AG09309 (cell line): ENCODE results near the gene SCRG1.

ENCODE experiments used
- DNase-seq: peaks from one replicate; pipeline ENCODE4 v3.0.0-alpha.2; 2010; ENCODE audit warnings: low read depth
- H3K4me3 ChIP-seq: 2 replicates; pipeline ENCODE4 v1.5.1; 2011; ENCODE audit warnings: mild to moderate bottlenecking, low read depth, low read length, moderate library complexity; ENCODE audit not compliant: control insufficient read depth
- CTCF ChIP-seq: IDR thresholded peaks from 2 replicates; pipeline ENCODE4 v1.5.1; 2011; ENCODE audit warnings: mild to moderate bottlenecking, low read depth, low read length, inconsistent platforms; ENCODE audit not compliant: insufficient read depth, control insufficient read depth; ENCODE audit errors: missing control alignments

SCRG1 gene

DNA sequence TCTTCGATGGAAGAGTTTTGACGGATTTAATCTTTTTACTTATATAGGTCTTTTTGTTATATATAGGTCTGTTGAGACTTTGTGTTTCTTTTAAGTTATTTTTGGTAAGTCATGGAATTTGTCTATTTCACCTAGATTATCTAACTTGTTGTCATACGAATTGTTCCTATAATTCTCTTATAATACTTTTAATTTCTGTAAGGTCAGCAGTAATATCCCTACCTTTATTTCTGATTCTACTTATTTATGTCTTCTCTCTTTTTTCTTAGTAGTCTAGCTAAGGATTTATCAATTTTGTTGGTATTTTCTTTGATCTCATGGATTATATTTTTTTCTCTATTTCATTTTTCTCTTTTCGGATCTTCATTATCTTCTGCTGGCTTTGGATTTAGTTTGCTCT lies 16.6 kb downstream of the SCRG1 start:
- TF ChIP-seq CTCF: no peak
- no peak overlapping the region for H3K4me3 ChIP-seq
- DNase-seq: no peak

GRCh38 chr4:173381610-173382009 lies 17.3 kb downstream of the SCRG1 start:
- H3K4me3 ChIP-seq: no peak overlapping the region
- no peak for DNase-seq
- TF ChIP-seq CTCF: no peak

DNA sequence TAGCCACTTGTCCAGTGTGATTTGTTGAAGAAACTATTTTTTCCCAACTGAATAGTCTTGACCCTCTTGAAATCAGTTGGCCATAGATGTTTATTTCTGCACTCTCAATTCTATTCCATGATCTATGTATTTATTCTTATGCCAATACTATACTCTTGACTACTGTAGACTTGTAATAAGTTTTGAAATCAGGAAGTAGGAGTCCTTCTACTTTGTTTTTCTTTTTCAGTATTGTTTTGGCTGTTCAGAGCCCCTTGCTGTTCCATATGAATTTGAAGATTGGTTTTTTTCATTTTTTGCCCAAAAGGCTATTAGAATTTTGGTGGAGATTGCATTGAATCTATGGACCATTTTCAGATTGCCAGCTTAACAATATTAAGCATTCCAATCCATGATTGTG lies 17.9 kb downstream of the SCRG1 start:
- no peak for DNase-seq
- no peak for TF ChIP-seq CTCF
- H3K4me3 ChIP-seq: no peak overlapping the region

DNA sequence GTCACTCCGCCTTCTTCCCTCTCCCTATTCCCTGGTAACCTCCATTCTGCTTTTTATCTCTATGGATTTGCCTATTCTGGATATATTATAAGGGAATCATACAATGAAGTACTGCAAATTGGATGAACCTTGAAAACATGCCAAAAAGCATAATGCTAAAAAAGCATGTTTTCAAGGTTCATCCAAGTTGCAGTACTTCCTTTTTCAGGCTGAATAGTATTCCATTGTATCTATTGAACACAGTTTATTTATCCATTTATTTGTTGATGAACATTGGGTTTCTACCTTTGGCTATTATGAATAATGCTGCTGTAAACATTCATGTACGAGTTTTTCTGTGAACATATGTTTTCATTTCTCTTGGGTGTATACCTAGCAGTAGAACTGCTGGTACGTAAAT lies 19.0 kb downstream of the SCRG1 start:
- no peak for TF ChIP-seq CTCF
- H3K4me3 ChIP-seq: no peak overlapping the region
- no peak for DNase-seq

GRCh38 chr4:173374588-173374987 lies 24.3 kb downstream of the SCRG1 start:
- TF ChIP-seq CTCF: no peak
- no peak for DNase-seq
- H3K4me3 ChIP-seq: no peak overlapping the region

DNA sequence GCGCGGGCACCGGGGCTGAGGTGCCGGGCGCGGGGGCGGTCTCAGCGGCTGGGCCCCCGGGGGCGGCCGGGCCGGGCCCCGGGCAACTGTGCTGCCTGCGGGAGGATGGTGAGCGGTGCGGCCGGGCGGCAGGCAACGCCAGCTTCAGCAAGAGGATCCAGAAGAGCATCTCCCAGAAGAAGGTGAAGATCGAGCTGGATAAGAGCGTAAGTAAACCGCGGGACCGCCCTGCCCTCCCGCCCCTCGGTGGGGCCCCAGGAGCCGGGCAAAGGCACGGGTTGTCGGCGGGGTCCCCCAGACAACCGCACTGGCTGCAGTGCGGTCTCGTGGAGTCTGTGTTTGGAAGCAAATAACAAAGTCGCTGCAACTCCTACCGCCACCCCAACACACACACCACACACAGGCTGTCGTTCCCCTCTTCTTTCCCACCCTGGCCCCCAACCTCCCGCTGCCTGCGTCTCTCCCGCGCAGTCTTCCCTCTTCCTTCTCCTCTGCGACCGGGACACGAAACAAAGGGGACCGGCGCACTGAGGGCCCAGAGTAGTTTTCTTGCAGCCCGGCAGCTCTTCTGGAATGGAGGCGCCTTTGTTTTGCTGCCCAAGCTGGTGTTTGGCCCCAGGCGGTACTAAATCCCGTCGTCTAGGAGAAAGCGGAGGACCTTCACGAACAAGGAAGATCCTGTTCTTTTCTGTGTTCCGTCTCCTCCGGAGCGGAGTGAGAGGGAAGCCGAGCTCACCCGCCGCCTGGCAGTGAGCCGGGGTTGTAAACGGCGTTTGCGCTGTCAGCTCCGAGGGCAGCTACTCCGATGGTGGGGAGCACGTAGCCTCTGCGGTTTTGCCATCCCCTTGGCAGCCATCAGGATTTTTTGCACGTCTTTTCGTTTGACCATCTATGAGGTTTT lies 27.4 kb downstream of the SCRG1 start:
- TF ChIP-seq CTCF: no peak
- peak overlapping the region; percentile 87 for H3K4me3 ChIP-seq
- peak; percentile 32 for DNase-seq
